GM12878 (cell line): ENCODE measurements around the gene ENOX1.

Experiments
- EP300 ChIP-seq, 2 experiments: fragments of 150-350 bp in 1 of 2; IDR thresholded peaks; 2 replicates each; pipeline ENCODE4 v1.6.1; 2011 to 2012; ENCODE audit warnings: low read depth in 2 of 2, low read length in 2 of 2, borderline replicate concordance in 1 of 2, improper control_type of control experiment in 1 of 2, inconsistent platforms in 1 of 2; ENCODE audit not compliant: control insufficient read depth in 1 of 2
- GABPA ChIP-seq: IDR thresholded peaks from 2 replicates; pipeline ENCODE4 v1.6.1; 2014; ENCODE audit warnings: antibody characterized with exemption, low read depth, mild to moderate bottlenecking, inconsistent platforms
- POLR2A ChIP-seq: IDR thresholded peaks from 2 replicates; pipeline ENCODE4 v1.6.1; 2011; ENCODE audit warnings: low read depth, mild to moderate bottlenecking, low read length
- POLR2AphosphoS5 ChIP-seq: IDR thresholded peaks from 2 replicates; pipeline ENCODE4 v1.6.1; 2011; ENCODE audit warnings: mild to moderate bottlenecking, low read length, inconsistent platforms
- TCF12 ChIP-seq: IDR thresholded peaks from 2 replicates; pipeline ENCODE4 v1.6.1; 2011; ENCODE audit warnings: low read depth, mild to moderate bottlenecking, low read length
- ZNF274 ChIP-seq: IDR thresholded peaks from one replicate; pipeline ENCODE4 v1.8.0; 2011; ENCODE audit not compliant: insufficient read length, insufficient read depth
- ZNF384 ChIP-seq: IDR thresholded peaks from 2 replicates; pipeline ENCODE4 v1.6.1; 2012; ENCODE audit warnings: low read depth, mild to moderate bottlenecking, low read length, improper control_type of control experiment, borderline replicate concordance
- TF ChIP-seq, protein P1 (sequence below), 3 experiments: IDR thresholded peaks in 2 of 3; conservative IDR thresholded peaks in 1 of 3; 2 replicates each; pipeline ENCODE4 v1.5.1; 2011; ENCODE audit warnings: low read depth in 3 of 3, low read length in 3 of 3, mild to moderate bottlenecking in 3 of 3, control low read depth in 2 of 3, moderate library complexity in 2 of 3, inconsistent platforms in 1 of 3, mixed read lengths in 1 of 3; ENCODE audit not compliant: control insufficient read depth in 2 of 3, insufficient read depth in 1 of 3; ENCODE audit errors: extremely low read depth in 1 of 3

DNA sequence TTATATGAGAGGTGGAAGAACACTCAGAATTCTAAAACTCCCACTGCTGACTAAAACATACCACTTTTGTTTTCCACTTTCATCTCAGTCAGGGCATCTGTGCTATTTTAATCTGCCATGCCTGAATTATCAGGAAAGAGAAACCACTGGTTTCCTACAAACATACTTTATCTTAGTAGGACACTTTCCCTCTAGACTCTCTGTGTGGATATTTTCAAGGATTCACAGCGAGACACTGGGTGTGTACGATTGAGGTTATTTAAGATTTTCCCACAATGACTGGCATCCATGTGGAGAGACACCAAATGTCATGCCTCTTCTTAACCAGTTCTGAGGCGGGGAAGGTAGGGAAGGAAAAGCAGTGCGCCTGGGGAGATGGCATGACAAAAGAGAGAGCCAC lies 212.2 kb downstream of the ENOX1 start:
- no peak for TF ChIP-seq GABPA
- TF ChIP-seq POLR2AphosphoS5: no peak
- TF ChIP-seq, protein P1, sequence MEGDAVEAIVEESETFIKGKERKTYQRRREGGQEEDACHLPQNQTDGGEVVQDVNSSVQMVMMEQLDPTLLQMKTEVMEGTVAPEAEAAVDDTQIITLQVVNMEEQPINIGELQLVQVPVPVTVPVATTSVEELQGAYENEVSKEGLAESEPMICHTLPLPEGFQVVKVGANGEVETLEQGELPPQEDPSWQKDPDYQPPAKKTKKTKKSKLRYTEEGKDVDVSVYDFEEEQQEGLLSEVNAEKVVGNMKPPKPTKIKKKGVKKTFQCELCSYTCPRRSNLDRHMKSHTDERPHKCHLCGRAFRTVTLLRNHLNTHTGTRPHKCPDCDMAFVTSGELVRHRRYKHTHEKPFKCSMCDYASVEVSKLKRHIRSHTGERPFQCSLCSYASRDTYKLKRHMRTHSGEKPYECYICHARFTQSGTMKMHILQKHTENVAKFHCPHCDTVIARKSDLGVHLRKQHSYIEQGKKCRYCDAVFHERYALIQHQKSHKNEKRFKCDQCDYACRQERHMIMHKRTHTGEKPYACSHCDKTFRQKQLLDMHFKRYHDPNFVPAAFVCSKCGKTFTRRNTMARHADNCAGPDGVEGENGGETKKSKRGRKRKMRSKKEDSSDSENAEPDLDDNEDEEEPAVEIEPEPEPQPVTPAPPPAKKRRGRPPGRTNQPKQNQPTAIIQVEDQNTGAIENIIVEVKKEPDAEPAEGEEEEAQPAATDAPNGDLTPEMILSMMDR (IDR thresholded peaks at IDR 0.05 in 2 of 3, conservative IDR thresholded peaks at IDR 0.05 in 1 of 3; ENCODE audit: control insufficient read depth in 2 of 3, extremely low read depth in 1 of 3, insufficient read depth in 1 of 3, low read depth in 3 of 3, low read length in 3 of 3): no peak
- no peak for TF ChIP-seq POLR2A
- no peak for TF ChIP-seq TCF12
- no peak for TF ChIP-seq ZNF384
- no peak for TF ChIP-seq ZNF274
- TF ChIP-seq EP300 (IDR thresholded peaks at IDR 0.05; ENCODE audit: borderline replicate concordance in 1 of 2, control insufficient read depth in 1 of 2, low read depth in 2 of 2, low read length in 2 of 2): no peak
